Activated CD4-positive, CD25-positive, alpha-beta regulatory T cell (primary cell): Measurements from ENCODE around the gene CBR4.
"Not testable (repeated sequence)": the region's sequence is repeated elsewhere in the genome, so short reads cannot be mapped to it uniquely, and the experiment has no call there.

Experiments
- DNase-seq, 4 experiments: peaks; one replicate each; lab custom pipeline; 2025; lab: John Stamatoyannopoulos, UW

Gene CBR4

DNA sequence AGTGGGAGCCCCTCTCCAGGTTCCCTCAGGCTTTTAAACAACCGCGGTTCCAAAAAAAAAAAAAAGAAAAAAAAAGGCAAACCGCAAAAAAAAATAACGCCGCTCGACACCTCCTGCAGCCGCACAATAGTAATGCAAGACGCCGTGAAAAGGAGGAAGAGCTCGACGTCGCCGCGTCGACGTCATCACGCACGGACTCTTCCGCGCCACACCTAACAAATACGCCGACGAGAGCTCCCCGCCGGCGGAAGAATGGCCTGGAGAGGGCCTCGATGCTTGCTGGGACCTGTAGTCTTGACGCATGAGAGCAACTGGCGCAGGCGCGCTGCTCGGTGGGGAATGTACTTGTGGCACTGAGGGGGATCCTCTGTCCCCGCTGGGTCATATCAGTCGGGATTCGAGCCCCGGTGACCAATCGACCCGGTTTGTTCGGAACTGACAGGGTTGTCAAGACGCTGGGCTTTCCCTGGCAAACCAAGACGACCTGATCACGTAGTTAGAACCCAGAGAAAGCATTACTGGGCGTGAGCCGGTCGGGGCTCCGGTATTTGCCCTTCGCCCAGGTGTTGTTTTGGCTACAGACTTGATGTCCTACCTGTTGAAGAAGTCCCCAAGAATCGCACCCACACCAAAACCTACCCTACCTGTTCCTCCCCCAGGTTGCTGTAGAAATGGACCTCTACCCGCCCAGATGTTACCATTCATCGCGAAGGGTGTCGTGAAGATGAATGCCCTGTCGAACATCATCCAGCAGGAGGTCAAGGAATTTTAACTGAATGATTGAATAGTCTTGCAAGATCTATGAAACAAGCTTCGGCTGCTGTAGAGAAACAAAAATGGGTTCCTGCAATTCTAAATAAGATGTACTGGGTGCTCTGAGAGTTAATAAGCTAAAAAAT, at the start of gene CBR4:
Gene CBR4 (minus strand): TSS at position 131 of the 899 bp plus-strand sequence. CDS start 166 bp downstream, outside the sequence.
- DNase-seq, result peak; percentile 79 to 92 (median 92)

DNA sequence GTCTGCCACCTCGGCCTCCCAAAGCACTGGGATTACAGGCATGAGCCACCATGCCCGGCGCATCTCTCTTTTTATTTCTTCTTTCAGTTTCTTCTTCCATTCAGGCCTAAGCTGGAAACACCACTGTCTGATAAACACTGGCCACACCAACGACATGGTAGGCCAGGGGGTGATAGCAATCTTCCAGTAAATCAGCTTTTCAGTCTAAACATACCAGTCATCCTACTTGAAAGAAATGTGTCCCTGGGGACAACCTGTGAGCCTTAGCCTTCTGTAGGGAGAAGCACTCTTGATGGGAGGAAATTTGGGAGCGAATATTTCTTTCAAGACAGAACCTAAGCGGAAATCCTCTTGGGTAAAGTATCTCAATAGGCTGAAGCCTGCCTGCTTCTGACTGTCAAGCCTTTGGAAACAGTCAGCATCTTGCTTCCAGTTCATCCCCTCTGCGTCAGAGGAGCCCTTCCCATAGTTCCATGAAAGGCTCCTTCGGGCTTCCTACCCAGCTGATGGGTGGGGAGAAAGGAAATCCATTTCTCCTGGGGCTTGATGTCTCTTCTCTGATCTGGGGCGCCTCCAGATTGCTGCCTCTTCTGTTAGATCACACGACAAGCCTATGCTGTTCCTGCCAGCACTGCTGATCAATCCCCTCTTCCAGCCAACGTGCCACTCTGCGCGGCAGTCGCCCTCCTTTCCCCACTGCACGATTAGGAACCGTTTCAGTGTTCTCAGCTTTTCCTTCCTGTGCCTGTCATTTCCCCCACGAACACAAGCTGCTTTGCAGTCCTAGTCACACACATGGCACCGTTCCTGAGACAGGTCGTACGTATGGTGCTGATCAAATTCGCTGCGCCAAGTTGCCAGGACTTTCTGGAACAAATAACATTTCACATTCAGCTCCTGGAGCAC, 49.5 kb upstream of the CBR4 start:
- DNase-seq, result no peak

DNA sequence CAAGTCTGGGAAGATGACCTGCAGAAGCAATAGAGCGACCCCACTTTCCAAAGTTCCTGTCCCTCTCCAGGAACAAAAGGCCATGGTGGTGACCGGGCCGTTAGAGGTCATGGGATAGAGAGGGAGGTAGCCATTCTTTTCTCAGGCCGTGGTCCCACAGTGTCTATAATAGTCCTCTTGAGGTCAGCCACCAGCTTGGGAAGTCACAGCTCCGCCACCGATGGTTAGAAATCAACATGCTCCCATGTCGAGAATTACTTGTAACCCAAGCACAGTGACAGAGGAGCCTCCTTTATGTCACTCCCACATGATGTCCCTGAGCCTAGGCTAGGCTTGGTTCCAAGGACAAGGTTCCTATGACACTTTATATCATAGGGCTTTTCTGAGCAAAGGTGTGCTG, 48.3 kb upstream of the CBR4 start:
- no peak for DNase-seq

- DNase-seq, result no peak
Measured at GRCh38 chr4:169054879-169055278, 44.8 kb upstream of the CBR4 start.

DNA sequence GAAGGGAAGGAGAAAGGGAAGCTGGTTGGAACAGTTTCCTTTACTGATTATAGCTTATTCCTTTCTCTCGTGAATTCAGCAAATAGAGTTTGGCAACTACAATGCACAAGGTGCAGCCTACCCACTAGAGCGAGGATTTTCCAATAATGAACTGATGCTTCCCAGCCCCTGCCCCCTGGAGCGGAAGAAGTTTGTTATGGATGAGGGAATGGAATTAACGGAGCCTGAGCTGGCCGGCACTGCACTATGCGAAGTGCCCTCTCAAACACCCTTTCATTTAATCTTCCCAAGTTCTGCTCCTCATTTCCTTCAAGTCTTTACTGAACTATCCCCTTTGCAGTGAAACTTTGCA, 42.5 kb upstream of the CBR4 start:
- DNase-seq, result no peak

GRCh38 chr4:169051761-169052593, 41.9 kb upstream of the CBR4 start:
- DNase-seq, result no peak

GRCh38 chr4:169050881-169051760, 41.1 kb upstream of the CBR4 start:
- DNase-seq, result no peak

DNA sequence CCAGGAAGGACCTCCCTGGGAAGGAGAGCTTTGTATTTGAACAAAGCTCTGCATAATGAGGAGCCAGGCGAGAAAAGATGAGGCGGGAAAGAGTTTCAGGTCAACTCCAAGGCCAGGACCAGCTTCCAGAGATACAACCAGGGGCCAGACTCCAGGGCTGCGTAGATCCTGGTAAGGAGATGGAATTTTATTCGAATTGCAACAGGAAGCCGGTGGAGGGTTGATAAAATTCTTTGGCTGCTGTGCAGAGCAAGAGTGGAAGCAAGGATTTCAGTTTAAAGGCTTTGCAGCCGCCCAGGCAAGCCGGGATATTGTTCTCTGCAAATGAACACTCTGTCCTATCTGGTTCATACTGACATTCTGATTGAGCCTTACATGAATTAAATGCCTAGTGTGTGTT, 40.2 kb upstream of the CBR4 start:
- no peak for DNase-seq

- no peak for DNase-seq
Measured at GRCh38 chr4:169048868-169049414, 38.9 kb upstream of the CBR4 start.

GRCh38 chr4:169047956-169048355, 37.9 kb upstream of the CBR4 start:
- no peak for DNase-seq

- DNase-seq, result no peak
Measured at GRCh38 chr4:169045862-169046584, 36.0 kb upstream of the CBR4 start.

- no peak for DNase-seq
Measured at GRCh38 chr4:169044714-169045447, 34.8 kb upstream of the CBR4 start.

DNA sequence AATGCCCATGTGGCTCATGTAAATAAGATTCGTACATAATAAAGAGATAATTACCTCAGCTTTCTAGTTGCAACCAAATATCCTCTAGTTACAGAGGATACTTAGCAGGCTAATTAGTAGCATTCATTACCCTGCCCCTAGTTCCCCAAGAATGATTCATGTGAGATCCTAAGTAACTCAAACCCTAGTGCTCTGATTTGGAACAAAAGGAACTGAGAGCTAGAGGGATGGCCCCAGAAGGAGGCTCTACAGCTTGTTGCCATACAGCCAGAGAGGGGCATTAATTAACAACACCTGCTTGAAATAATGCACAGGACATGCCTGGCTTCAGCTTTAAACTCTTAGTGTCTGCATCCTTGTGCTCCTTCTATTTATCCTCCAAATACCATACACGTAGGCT, 32.6 kb upstream of the CBR4 start:
- DNase-seq, result no peak

GRCh38 chr4:169040559-169041261, 30.7 kb upstream of the CBR4 start:
- no peak for DNase-seq

- no peak for DNase-seq
Measured at GRCh38 chr4:169039251-169039954, 29.3 kb upstream of the CBR4 start.

- no peak for DNase-seq
Measured at GRCh38 chr4:169037506-169037905, 27.5 kb upstream of the CBR4 start.

GRCh38 chr4:169035871-169036620, 26.0 kb upstream of the CBR4 start:
- DNase-seq, result not testable (repeated sequence)
